Fibroblast of skin of left biceps (primary cell): ENCODE results near the gene VWA1.
"Not testable (repeated sequence)": the region's sequence is repeated elsewhere in the genome, so short reads cannot be mapped to it uniquely, and the experiment has no call there.

Experiments used
- DNase-seq, 2 experiments: peaks; one replicate each; pipeline ENCODE4 v3.0.0-alpha.2; 2013; ENCODE audit warnings: low read depth in 2 of 2

Gene VWA1

DNA sequence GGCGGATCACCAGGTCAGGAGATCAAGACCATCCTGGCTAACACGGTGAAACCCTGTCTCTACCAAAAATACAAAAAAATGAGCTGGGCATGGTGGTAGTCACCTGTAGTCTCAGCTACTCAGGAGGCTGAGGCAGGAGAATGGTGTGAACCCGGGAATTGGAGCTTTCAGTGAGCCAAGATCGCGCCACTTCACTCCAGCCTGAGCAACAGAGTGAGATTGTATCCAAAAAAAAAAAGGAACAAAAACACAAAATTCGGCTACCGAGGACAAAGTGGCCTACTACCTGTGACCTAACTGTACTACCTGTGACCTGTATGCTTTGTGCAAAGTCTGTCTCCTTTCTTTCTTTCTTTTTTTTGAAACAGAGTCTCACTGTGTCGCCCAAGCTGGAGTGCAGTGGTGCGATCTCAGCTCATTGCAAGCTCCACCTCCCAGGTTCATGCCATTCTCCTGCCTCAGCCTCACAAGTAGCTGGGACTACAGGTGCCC is 32.5 kb upstream of the VWA1 start:
- not testable (repeated sequence) for DNase-seq

- no peak for DNase-seq
Observed at GRCh38 chr1:1403653-1404052, 31.8 kb upstream of the VWA1 start.

DNA sequence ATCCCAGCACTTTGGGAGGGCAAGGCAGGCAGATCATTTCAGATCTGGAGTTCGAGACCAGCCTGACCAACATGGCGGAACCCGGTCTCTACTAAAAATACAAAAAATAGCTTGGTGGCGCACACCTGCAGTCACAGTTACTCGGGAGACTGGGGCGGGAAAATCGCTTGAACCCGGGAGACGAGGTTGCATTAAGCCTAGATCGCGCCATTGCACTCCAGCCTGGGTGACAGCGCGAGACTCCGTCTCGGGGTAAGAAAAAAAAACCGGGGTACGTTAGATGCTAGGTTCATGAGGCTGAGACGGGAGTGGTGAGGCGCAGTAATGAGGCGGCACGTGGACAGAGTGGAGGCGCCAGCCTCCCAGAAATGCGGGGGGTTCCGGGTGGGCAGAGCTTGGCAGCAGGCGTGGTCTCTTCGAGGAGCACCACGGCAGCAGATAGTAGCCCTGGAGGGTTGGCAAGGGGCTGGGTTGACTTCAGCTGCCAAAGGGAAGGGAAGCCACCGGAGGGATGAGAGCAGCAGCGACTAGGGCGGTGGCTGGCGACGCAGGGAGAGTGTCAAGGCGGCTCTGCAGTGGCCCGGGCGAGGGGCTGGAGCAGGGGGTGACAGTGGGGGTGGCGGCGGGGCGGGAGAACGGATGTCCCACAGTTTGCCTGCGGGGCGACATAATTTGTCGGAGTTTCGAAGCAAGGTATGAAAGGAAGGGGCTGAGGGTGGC is 29.2 kb upstream of the VWA1 start:
- DNase-seq = no peak

DNA sequence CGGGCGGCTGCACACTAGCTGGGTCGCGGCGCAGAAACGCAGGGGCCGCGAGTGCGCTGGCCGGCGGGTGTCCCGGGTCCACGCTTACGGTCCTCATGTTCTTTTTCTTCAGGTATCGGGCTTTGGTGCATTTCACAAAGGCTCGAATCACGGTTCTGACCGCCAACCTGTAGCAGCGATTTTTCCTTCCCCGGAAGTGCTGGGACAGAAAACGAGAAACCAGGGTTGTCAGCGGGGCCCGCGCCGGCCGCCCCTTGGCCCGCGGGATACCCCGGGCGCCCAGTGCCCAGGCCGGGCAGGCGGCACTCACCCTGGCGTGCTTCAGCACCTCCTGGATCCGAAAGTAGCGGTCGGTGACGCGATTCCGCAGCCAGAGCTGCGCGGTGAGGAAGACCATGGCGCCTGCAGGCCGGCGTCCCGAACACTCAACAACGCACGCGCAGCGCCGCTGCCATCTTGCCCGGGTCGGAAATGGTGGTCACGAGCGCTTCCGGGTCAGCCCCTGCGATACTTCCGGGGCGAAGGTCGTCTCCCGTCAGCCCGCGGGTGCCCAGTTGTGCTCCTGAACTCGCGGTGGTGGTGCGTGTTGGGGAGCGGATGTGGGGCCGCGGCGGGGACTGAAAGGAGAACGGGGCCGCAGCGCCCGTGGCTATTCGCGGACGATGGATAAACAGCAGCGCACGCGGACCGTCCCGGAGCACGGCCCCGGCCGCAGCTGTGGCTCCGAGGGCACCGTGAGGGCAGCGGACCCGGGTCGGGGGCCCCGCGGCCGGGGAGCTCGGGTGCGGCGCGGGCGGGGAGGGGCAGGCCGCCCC is 28.5 kb upstream of the VWA1 start, which contains the start of gene MRPL20:
Gene MRPL20, minus strand, starts transcription at position 473 of the 815 bp plus-strand sequence. Its CDS starts 76 bp downstream, at position 397.
- DNase-seq = peak; percentile 60 to 68

DNA sequence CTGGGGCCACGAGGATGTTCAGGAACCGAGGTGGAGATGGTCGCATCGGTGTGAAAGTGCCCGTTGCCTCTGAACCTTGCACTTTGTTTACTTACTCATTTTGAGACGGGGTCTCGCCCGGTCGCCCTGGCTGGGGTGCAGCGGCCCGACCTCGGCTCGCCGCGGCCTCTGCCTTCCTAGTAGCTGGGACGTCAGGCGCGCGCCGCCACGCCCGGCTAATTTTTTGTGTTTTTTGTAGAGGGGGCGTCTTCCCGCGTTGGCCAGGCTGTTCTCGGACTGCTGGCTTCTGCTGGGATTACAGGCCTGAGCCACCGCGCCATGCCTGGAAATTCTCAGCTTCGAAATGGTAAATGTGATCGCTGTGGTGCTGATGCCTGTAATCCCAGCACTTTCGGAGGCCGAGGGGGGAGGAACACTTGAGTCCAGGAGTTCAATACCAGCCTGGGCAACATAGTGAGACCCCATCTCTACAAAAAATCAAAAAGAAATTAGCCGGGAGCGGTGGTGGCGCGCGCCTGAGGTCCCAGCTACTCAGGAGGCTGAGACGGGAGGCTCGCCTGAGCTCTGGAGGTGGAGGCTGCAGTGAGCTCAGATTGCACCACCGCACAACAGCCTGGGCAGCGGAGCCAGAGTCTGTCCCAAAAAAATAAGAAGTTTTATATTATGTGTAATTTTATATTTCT is 27.7 kb upstream of the VWA1 start:
- DNase-seq = no peak

GRCh38 chr1:1410238-1410637 is 25.3 kb upstream of the VWA1 start:
- DNase-seq = not testable (repeated sequence)

DNA sequence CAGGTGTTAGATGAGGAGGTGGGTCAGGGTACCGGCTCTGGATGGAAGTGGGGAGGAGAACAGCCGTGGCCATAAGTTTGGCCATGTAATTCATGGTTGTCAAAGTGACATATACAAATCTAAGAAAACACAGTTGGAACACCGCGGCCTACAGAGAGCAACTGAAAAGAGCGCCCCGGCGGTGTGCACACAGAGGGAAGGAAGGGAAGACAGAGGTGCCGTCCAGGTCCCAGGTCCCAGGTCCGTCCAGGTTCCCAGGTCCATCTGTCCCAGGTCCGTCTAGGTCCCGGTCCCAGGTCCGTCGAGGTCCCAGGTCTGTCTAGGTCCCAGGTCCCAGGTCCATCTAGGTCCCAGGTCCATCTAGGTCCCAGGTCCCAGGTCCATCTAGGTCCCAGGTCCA is 23.9 kb upstream of the VWA1 start:
- DNase-seq = no peak

DNA sequence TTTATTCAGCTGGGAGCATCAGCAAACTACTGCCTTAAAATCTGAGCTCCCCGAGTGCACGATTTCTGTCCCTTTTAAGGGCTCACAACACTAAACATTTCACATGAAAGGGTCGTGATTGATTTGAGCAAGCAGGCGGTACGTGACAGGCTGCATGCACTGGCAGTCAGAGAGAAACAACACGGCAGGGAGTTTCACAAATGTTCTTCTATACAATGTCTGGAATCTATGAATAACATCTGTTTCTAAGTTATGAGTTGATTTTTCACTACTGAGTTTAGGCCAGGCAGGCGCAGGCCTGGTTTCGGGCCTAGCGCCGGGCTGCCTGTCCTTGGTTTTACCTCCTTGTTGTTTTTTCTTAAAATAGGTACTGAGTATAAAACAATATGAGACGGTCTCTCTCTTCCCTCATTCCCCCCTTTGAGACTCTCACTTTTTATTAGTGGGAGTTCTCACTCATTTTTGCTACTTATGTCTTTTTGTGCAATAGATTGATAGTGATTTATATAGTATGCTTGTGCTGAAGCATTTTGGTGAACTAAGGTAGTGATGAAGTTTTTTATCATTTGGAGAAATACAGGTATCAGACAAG is 23.1 kb upstream of the VWA1 start:
- DNase-seq = not testable (repeated sequence)

DNA sequence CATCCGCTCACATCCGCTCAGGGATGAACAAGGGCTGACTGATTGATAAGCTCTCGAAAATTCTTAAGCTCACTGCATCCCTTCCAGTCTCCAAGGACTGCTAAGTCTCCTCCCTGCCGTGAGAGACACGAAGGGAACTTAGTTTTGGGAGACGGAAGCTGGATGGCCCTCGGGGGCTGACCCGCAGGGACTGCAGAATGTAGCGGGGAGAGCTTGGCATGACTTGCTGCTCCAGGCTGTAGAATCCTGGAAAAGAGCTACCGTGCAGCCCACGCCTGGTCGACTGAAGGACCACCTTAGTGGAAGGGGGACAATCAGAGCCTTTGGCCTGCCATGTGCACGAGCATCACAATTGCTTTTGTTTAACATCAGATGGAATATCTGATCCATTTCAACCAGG is 19.7 kb upstream of the VWA1 start:
- DNase-seq = no peak

GRCh38 chr1:1417396-1417795 is 18.1 kb upstream of the VWA1 start:
- not testable (repeated sequence) for DNase-seq

- not testable (repeated sequence) for DNase-seq
Observed at GRCh38 chr1:1417825-1418463, 17.5 kb upstream of the VWA1 start.

DNA sequence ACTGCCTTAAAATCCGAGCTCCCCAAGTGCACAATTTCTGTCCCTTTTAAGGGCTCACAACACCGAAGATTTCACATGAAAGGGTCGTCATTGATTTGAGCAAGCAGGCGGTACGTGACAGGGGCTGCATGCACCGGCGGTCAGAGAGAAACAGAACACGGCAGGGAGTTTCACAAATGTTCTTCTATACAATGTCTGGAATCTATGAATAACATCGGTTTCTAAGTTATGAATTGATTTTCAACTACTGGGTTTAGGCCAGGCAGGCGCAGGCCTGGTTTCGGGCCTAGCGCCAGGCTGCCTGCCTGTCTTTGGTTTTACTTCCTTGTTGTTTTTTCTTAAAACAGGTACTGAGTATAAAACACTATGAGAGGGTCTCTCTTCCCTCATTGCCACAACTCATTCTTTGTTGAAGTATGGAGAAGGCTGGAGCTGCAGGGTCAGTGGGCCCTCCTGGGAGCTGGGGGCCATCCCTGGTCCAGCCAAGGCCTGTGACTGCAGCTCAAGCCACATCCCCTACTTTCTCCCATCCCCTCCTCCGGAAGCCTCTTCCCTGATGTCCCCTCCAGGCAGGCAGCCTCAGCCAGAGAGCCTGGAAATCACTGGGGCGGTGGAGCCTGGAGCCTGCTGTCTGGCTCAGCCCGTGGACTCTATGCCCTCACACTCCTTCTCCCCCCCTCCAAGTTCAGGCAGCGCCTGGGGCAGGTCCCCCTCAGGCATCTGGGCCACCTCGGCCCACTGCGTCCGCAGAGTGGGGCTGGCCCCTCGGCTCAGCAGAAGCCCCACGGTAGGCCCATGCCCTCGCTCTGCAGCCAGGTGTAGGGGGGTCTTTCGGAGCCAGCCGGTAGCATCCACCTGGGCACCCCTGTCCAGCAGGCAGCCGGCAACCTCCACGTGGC is 16.8 kb upstream of the VWA1 start:
- DNase-seq = no peak

DNA sequence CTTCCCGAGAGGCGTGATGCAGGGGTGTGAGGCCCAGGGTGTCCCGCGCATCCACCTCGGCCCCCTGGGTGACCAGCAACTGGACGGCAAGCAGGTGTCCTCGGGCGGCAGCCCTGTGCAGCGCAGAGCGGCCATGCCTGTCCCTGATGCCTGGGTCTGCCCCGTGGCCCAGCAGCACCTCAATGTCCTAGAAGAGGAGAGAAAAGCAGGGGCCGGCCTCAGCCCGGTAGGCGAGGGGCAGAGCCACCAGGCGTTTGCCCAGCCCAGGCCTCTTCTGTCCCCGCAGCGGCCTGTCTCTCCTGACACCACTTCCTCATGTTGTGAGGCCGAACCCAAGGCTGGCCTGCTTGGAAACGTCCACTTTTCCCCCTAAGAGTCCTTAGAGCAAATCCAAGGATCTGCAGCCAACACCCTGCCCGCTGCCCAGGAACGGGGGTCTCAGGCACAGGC is 16.1 kb upstream of the VWA1 start:
- no peak for DNase-seq

- DNase-seq = no peak
Observed at GRCh38 chr1:1419813-1420653, 15.5 kb upstream of the VWA1 start.

- no peak for DNase-seq
Observed at GRCh38 chr1:1420654-1421141, 14.8 kb upstream of the VWA1 start.

GRCh38 chr1:1421147-1421906 is 14.2 kb upstream of the VWA1 start, which contains the start of gene ANKRD65:
Gene ANKRD65 (minus strand): TSS chr1:1421276. CDS start chr1:1421005, 271 bp downstream.
- DNase-seq = no peak

DNA sequence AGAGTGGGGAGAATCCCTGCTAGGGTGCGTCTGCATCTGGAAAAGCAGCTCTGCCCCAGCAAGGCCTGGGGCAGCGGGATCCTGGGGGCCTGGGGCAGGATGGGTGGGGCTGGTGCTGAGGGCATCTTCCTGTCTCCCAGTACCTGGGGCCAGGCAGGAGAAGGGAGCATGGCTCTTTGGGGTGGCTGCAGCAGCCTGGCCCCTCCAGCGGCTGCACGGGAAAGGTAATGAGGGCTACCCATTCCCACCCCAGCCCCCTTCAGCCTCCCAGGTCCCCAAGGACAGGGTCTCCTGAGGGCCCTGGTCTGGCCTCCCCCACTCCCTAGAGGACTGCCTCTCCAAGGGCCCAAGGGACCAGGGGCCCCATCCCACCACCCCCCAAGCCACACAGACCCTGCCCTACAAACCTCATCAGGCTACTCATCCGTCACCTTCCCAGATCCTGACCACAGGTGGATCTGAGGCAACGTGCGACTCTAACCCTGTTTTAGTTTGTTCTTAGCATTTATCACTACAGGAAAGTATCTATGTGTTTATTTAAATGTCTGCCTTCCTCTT is 13.5 kb upstream of the VWA1 start:
- no peak for DNase-seq
